Skin epidermis (tissue), 12 donors: ENCODE measurements around the gene DUSP2.
A peak's percentile ranks its signal among the peaks of the same experiment; 100 is the strongest.

Experiments used
- H3K27ac ChIP-seq, 21 experiments: fragments of 200-600 bp; sonication (generic) in 11 of 21; one replicate each; pipeline ENCODE4 v1.5.0; 2020; ENCODE audit warnings: mild to moderate bottlenecking in 3 of 21, inconsistent platforms in 2 of 21, moderate library complexity in 2 of 21
- H3K4me3 ChIP-seq, 7 experiments: fragments of 200-600 bp; sonication (generic) in 2 of 7; one replicate each; pipeline ENCODE4 v1.5.0; 2020; ENCODE audit warnings: inconsistent platforms in 2 of 7, mild to moderate bottlenecking in 2 of 7, moderate library complexity in 1 of 7

Gene DUSP2

GRCh38 chr2:96118698-96119388 lies 26.4 kb downstream of the DUSP2 start:
- Histone ChIP-seq H3K27ac (no peak overlapping the region), H3K4me3 (no peak overlapping the region)

GRCh38 chr2:96117701-96118588 lies 27.3 kb downstream of the DUSP2 start:
- Histone ChIP-seq H3K27ac (no peak overlapping the region), H3K4me3 (peak overlapping the region in 2 of 7 experiments; percentile 58 to 68)

- H3K4me3 ChIP-seq = peak overlapping the region; percentile 42 to 80 (median 58)
- peak overlapping the region in 10 of 21 experiments; percentile 13 to 76 (median 62) for H3K27ac ChIP-seq
These were observed 28.2 kb downstream of the DUSP2 start for GRCh38 chr2:96116879-96117533.

- H3K4me3 ChIP-seq = peak within 1 kb of the TSS; percentile 42 to 80 (median 58)
- H3K27ac ChIP-seq = peak within 1 kb of the TSS in 10 of 21 experiments; percentile 13 to 76 (median 62)
These were observed 28.8 kb downstream of the DUSP2 start, which contains the start of gene ADRA2B for GRCh38 chr2:96116424-96116878. Gene ADRA2B, minus strand, starts transcription at chr2:96116571. Its CDS starts 422 bp downstream, at chr2:96116149.

- peak overlapping the region; percentile 42 to 80 (median 58) for H3K4me3 ChIP-seq
These were observed 29.4 kb downstream of the DUSP2 start for GRCh38 chr2:96115631-96116423.

GRCh38 chr2:96114903-96115581 lies 30.2 kb downstream of the DUSP2 start:
- Histone ChIP-seq H3K4me3 (no peak overlapping the region), H3K27ac (no peak overlapping the region)

More at GRCh38 chr2:96115631-96116423, 29.4 kb downstream of the DUSP2 start:
- peak overlapping the region in 2 of 21 experiments; percentile 69 to 76 for H3K27ac ChIP-seq

- no peak overlapping the region for H3K4me3 ChIP-seq
- H3K27ac ChIP-seq = no peak overlapping the region
These were observed 30.7 kb downstream of the DUSP2 start for GRCh38 chr2:96114546-96114902.

GRCh38 chr2:96113951-96114350 lies 31.3 kb downstream of the DUSP2 start:
- H3K4me3 ChIP-seq = no peak overlapping the region
- H3K27ac ChIP-seq = no peak overlapping the region

GRCh38 chr2:96113367-96113677 lies 31.9 kb downstream of the DUSP2 start:
- Histone ChIP-seq H3K27ac (no peak overlapping the region), H3K4me3 (no peak overlapping the region)

- Histone ChIP-seq H3K27ac (no peak overlapping the region), H3K4me3 (no peak overlapping the region)
These were observed 32.5 kb downstream of the DUSP2 start for GRCh38 chr2:96112501-96113366.

- Histone ChIP-seq H3K4me3 (no peak overlapping the region), H3K27ac (no peak overlapping the region)
These were observed 33.3 kb downstream of the DUSP2 start for GRCh38 chr2:96111823-96112500.

- H3K27ac ChIP-seq = no peak overlapping the region
- H3K4me3 ChIP-seq = no peak overlapping the region
These were observed 34.0 kb downstream of the DUSP2 start for GRCh38 chr2:96111257-96111640.

- Histone ChIP-seq H3K4me3 (no peak overlapping the region), H3K27ac (no peak overlapping the region)
These were observed 34.5 kb downstream of the DUSP2 start for GRCh38 chr2:96110621-96111256.

- H3K27ac ChIP-seq = no peak overlapping the region
- no peak overlapping the region for H3K4me3 ChIP-seq
These were observed 35.2 kb downstream of the DUSP2 start for GRCh38 chr2:96109931-96110511.

GRCh38 chr2:96109361-96109680 lies 35.9 kb downstream of the DUSP2 start:
- Histone ChIP-seq H3K27ac (peak overlapping the region in 1 of 21 experiments; percentile 11), H3K4me3 (no peak overlapping the region)

- Histone ChIP-seq H3K4me3 (no peak overlapping the region), H3K27ac (peak overlapping the region in 1 of 21 experiments; percentile 11)
These were observed 36.5 kb downstream of the DUSP2 start for GRCh38 chr2:96108541-96109360.
